K562 (cell line): ENCODE data around the gene TRIOBP. TPM values are rescaled to one million over a fixed set of nuclear protein-coding genes. Genes with fewer than 3 reads are reported as not detected.

Experiments used
- BRD4 ChIP-seq: fragments of 200-600 bp; sonication (generic); IDR thresholded peaks from 2 replicates; pipeline ENCODE4 v1.6.1; 2017; ENCODE audit warnings: inconsistent platforms
- COPS2 ChIP-seq: fragments of 450-650 bp; conservative IDR thresholded peaks from 2 replicates; pipeline ENCODE4 v1.6.1; 2016; ENCODE audit warnings: mild to moderate bottlenecking, moderate library complexity
- E2F5 ChIP-seq: sonication (generic); formaldehyde crosslinking; IDR thresholded peaks from 2 replicates; pipeline ENCODE4 v1.8.0; 2022; ENCODE audit warnings: mild to moderate bottlenecking, missing genetic modification reagents
- GTF2B ChIP-seq: IDR thresholded peaks from 2 replicates; pipeline ENCODE4 v1.6.1; 2011; ENCODE audit not compliant: insufficient read length; ENCODE audit errors: extremely low read depth
- GTF2F1 ChIP-seq: IDR thresholded peaks from 2 replicates; pipeline ENCODE4 v1.6.1; 2011; ENCODE audit warnings: low read depth, low read length, improper control_type of control experiment
- IRF2 ChIP-seq: sonication (generic); formaldehyde crosslinking; IDR thresholded peaks from 2 replicates; pipeline ENCODE4 v1.8.1; 2022; ENCODE audit warnings: mild to moderate bottlenecking, missing genetic modification reagents
- KLF16 ChIP-seq: IDR thresholded peaks from 2 replicates; pipeline ENCODE4 v1.6.1; 2016; ENCODE audit warnings: antibody characterized with exemption
- MGA ChIP-seq: fragments of 450-650 bp; IDR thresholded peaks from 2 replicates; pipeline ENCODE4 v1.6.1; 2016; ENCODE audit warnings: mild to moderate bottlenecking, moderate library complexity
- NFIC ChIP-seq: fragments of 450-650 bp; IDR thresholded peaks from 2 replicates; pipeline ENCODE4 v1.6.1; 2017; ENCODE audit warnings: mild to moderate bottlenecking, inconsistent platforms
- PHF20 ChIP-seq: fragments of 450-650 bp; IDR thresholded peaks from 2 replicates; pipeline ENCODE4 v1.6.1; 2018; ENCODE audit not compliant: partially characterized antibody
- RAD51 ChIP-seq: fragments of 450-650 bp; IDR thresholded peaks from 2 replicates; pipeline ENCODE4 v1.7.1; 2016; ENCODE audit warnings: low read depth, mild to moderate bottlenecking, borderline replicate concordance
- SMAD3 ChIP-seq: fragments of 450-650 bp; formaldehyde crosslinking; conservative IDR thresholded peaks from 2 replicates; pipeline ENCODE4 v1.4.0; 2020; ENCODE audit warnings: mild to moderate bottlenecking
- SNIP1 ChIP-seq: fragments of 450-650 bp; IDR thresholded peaks from 2 replicates; pipeline ENCODE4 v1.7.1; 2017; ENCODE audit warnings: low read depth, mild to moderate bottlenecking
- ZNF311 ChIP-seq: fragments of 250-450 bp; sonication (Bioruptor Pico); IDR thresholded peaks from 2 replicates; pipeline ENCODE4 v1.4.0; 2020; ENCODE audit warnings: mild to moderate bottlenecking, moderate library complexity
- ZNF655 ChIP-seq: fragments of 250-450 bp; sonication (Bioruptor Pico); IDR thresholded peaks from 2 replicates; pipeline ENCODE4 v1.5.0; 2021
- ZNF764 ChIP-seq: fragments of 250-450 bp; sonication (Bioruptor Pico); IDR thresholded peaks from 2 replicates; pipeline ENCODE4 v1.4.0; 2020; ENCODE audit warnings: low read depth, mild to moderate bottlenecking, moderate library complexity
- polyA plus RNA-seq, 8 experiments: library from polyadenylated mRNA; depleted of rRNA in 4 of 8; stranded (reverse) in 5 of 8; unstranded in 3 of 8; fragments of >200 nt; fragmentation: Nextera tagmentation in 2 of 8; fragmentation: Illumina TruSeq in 1 of 8; extraction: Ambion mirVana in 2 of 8; extraction: Trizol in 1 of 8; gene quantifications; 2 replicates each; pipeline versions ENCODE4 v1.2.1 to v1.2.3, GENCODE V29; 2011 to 2014; ENCODE audit warnings: inconsistent platforms in 1 of 8, missing spikeins in 1 of 8
- total RNA-seq, 7 experiments: library from RNA; depleted of rRNA in 6 of 7; stranded (reverse); fragments of >200 nt in 6 of 7; fragmentation: Illumina TruSeq in 2 of 7; extraction: Trizol in 2 of 7; gene quantifications; 2 replicates each; pipeline versions ENCODE4 v1.2.1 to v1.2.3, GENCODE V29; 2011 to 2021; ENCODE audit warnings: low replicate concordance in 1 of 7

Gene TRIOBP
- total and polyA plus RNA-seq, 9 of the 15 experiments (the other 6 are each of a cell fraction or from before 2014, with no cell fraction given) = 0.24 to 13.8 (median 5.5) TPM

GRCh38 chr22:37777122-37777687, 80.4 kb downstream of the TRIOBP start (continued):
- TF ChIP-seq KLF16 (no peak), SMAD3 (CRISPR knock-in tag) (no peak), ZNF655 (CRISPR knock-in tag) (no peak), SNIP1 (no peak), COPS2 (no peak), GTF2F1 (no peak), E2F5 (no peak), RAD51 (peak; percentile 39; the same call in 1 of the 2 replicates), ZNF311 (CRISPR knock-in tag) (no peak), IRF2 (CRISPR knock-in tag) (no peak), ZNF764 (CRISPR knock-in tag) (no peak), MGA (peak; percentile 82), NFIC (0 out of 2 replicates have a peak, but pooled peaks have one; percentile 14), PHF20 (no peak), BRD4 (no peak), GTF2B (no peak)
